SK-N-SH (cell line): ENCODE data around the gene POLDIP3. TPM values are rescaled to one million over a fixed set of nuclear protein-coding genes. Genes with fewer than 3 reads are reported as not detected.
"Not testable (repeated sequence)": the region's sequence is repeated elsewhere in the genome, so short reads cannot be mapped to it uniquely, and the experiment has no call there.

Experiments used
- CTCF ChIA-PET: fragments of 300-600, 350-600 bp; formaldehyde crosslinking; extraction: SDS; loops from one replicate; lab custom pipeline; 2021; lab: Yijun Ruan, JAX
- POLR2A ChIA-PET: fragments of 350-600 bp; sonication (Branson Sonifier 250); formaldehyde crosslinking; extraction: SDS; loops from one replicate; lab custom pipeline; 2020; ENCODE audit warnings: antibody characterized with exemption, inconsistent platforms; lab: Yijun Ruan, JAX
- DNase-seq: peaks from one replicate; pipeline ENCODE4 v3.0.0; 2012
- H2AFZ ChIP-seq: fragments of 200-600 bp; sonication (generic); 2 replicates; pipeline ENCODE4 v1.8.1; 2016; ENCODE audit warnings: antibody characterized with exemption, mild to moderate bottlenecking, low read depth
- H3F3A ChIP-seq: fragments of 200-600 bp; sonication (generic); replicated peaks from 2 replicates; pipeline ENCODE3; 2016; ENCODE audit warnings: antibody characterized with exemption, mild to moderate bottlenecking; ENCODE audit not compliant: insufficient read depth
- H3K27ac ChIP-seq, 2 experiments: fragments of 200-500 bp in 1 of 2; fragments of 200-600 bp in 1 of 2; sonication (Bioruptor generic) in 1 of 2; sonication (generic), shearing (Covaris generic) in 1 of 2; 2 replicates each; pipeline versions ENCODE4 v1.5.1 to v1.6.1; 2014 to 2016; ENCODE audit warnings: low read depth in 2 of 2, inconsistent platforms in 1 of 2, low read length in 1 of 2, mild to moderate bottlenecking in 1 of 2, mixed read lengths in 1 of 2
- H3K27me3 ChIP-seq: fragments of 200-600 bp; sonication (generic), shearing (Covaris generic); 2 replicates; pipeline ENCODE4 v1.6.1; 2016; ENCODE audit warnings: mixed run types; ENCODE audit not compliant: insufficient read depth
- H3K36me3 ChIP-seq, 2 experiments: fragments of 200-500 bp in 1 of 2; fragments of 200-600 bp in 1 of 2; sonication (Bioruptor generic) in 1 of 2; sonication (generic) in 1 of 2; replicated peaks in 1 of 2; 2 replicates each; pipeline versions ENCODE3 to v1.5.1; 2014 to 2016; ENCODE audit warnings: low read length in 1 of 2, mild to moderate bottlenecking in 1 of 2; ENCODE audit not compliant: insufficient read depth in 2 of 2, control insufficient read depth in 1 of 2
- H3K4me1 ChIP-seq, 2 experiments: fragments of 200-500 bp in 1 of 2; fragments of 200-600 bp in 1 of 2; sonication (Bioruptor generic) in 1 of 2; sonication (generic), shearing (Covaris generic) in 1 of 2; 2 replicates each; pipeline versions ENCODE4 v1.5.1 to v1.6.1; 2014 to 2016; ENCODE audit warnings: low read depth in 1 of 2, low read length in 1 of 2, mixed run types in 1 of 2; ENCODE audit not compliant: insufficient read depth in 2 of 2, control insufficient read depth in 1 of 2
- H3K4me2 ChIP-seq: fragments of 200-600 bp; sonication (generic), shearing (Covaris generic); 2 replicates; pipeline ENCODE4 v1.6.1; 2017; ENCODE audit warnings: mixed run types
- H3K4me3 ChIP-seq, 2 experiments: fragments of 200-500 bp in 1 of 2; fragments of 200-600 bp in 1 of 2; sonication (Bioruptor generic) in 1 of 2; sonication (generic), shearing (Covaris generic) in 1 of 2; 2 replicates each; pipeline versions ENCODE4 v1.5.1 to v1.8.1; 2014 to 2016; ENCODE audit warnings: low read depth in 2 of 2, inconsistent platforms in 1 of 2, low read length in 1 of 2, mild to moderate bottlenecking in 1 of 2, mixed read lengths in 1 of 2, moderate library complexity in 1 of 2
- H3K79me2 ChIP-seq: fragments of 200-600 bp; sonication (generic); 2 replicates; pipeline ENCODE4 v1.8.1; 2017; ENCODE audit warnings: mild to moderate bottlenecking; ENCODE audit not compliant: insufficient read depth
- H3K9ac ChIP-seq: fragments of 200-600 bp; sonication (generic); 2 replicates; pipeline ENCODE4 v1.6.1; 2017; ENCODE audit warnings: mixed run types
- H3K9me2 ChIP-seq: fragments of 200-600 bp; sonication (generic); 2 replicates; pipeline ENCODE4 v1.6.1; 2017; ENCODE audit warnings: mixed run types
- H3K9me3 ChIP-seq: fragments of 200-600 bp; sonication (generic); 2 replicates; pipeline ENCODE4 v1.6.1; 2017; ENCODE audit warnings: mixed run types, mild to moderate bottlenecking, moderate library complexity
- H4K20me1 ChIP-seq: fragments of 200-600 bp; sonication (generic); 2 replicates; pipeline ENCODE4 v1.6.1; 2017; ENCODE audit warnings: mild to moderate bottlenecking, mixed run types; ENCODE audit not compliant: insufficient read depth
- ELF1 ChIP-seq: IDR thresholded peaks from 2 replicates; pipeline ENCODE4 v1.4.0; 2012
- EZH2phosphoT487 ChIP-seq: fragments of 200-600 bp; sonication (generic); IDR thresholded peaks from 2 replicates; pipeline ENCODE4 v1.6.1; 2017; ENCODE audit warnings: low read depth, mixed run types, mild to moderate bottlenecking, antibody characterized with exemption, moderate library complexity, borderline replicate concordance
- GABPA ChIP-seq: IDR thresholded peaks from 2 replicates; pipeline ENCODE4 v1.4.0; 2012; ENCODE audit warnings: low read depth, mild to moderate bottlenecking
- MXI1 ChIP-seq: IDR thresholded peaks from 2 replicates; pipeline ENCODE4 v1.6.1; 2012; ENCODE audit warnings: mild to moderate bottlenecking, low read depth, low read length, improper control_type of control experiment
- NRF1 ChIP-seq: IDR thresholded peaks from 2 replicates; pipeline ENCODE4 v1.6.1; 2012; ENCODE audit warnings: low read depth, mild to moderate bottlenecking, low read length
- POLR2AphosphoS5 ChIP-seq: IDR thresholded peaks from 2 replicates; pipeline ENCODE4 v1.6.1; 2012; ENCODE audit warnings: low read depth, low read length
- RCOR1 ChIP-seq: fragments of 150-350 bp; IDR thresholded peaks from 2 replicates; pipeline ENCODE4 v1.6.1; 2017; ENCODE audit warnings: antibody characterized with exemption, low read length
- RFX5 ChIP-seq: IDR thresholded peaks from 2 replicates; pipeline ENCODE4 v1.6.1; 2012; ENCODE audit warnings: mild to moderate bottlenecking, improper control_type of control experiment, low read length
- SMC3 ChIP-seq: IDR thresholded peaks from 2 replicates; pipeline ENCODE4 v1.6.1; 2012; ENCODE audit warnings: low read depth, low read length, improper control_type of control experiment
- TAF1 ChIP-seq: IDR thresholded peaks from 2 replicates; pipeline ENCODE4 v1.6.1; 2012; ENCODE audit warnings: low read depth, mild to moderate bottlenecking, low read length, moderate library complexity, borderline replicate concordance
- TEAD4 ChIP-seq: IDR thresholded peaks from 2 replicates; pipeline ENCODE4 v1.4.0; 2012; ENCODE audit warnings: mild to moderate bottlenecking, borderline replicate concordance; ENCODE audit not compliant: insufficient read depth
- WGBS: methylation state at CpG from one replicate; pipeline ENCODE4 v1.1.6; 2017; ENCODE audit warnings: low lambda C conversion rate; 5-methylcytosine and 5-hydroxymethylcytosine counted together
- polyA plus RNA-seq, 3 experiments: library from polyadenylated mRNA; depleted of rRNA; stranded (reverse); fragments of >200 nt; gene quantifications; 2 replicates each; pipeline ENCODE4 v1.2.3, GENCODE V29; 2012
- TF ChIP-seq, protein P1 (sequence below): IDR thresholded peaks from 2 replicates; pipeline ENCODE4 v1.4.0; 2012; ENCODE audit warnings: low read depth
- TF ChIP-seq, protein P2 (sequence below): IDR thresholded peaks from 2 replicates; pipeline ENCODE4 v1.6.1; 2012; ENCODE audit warnings: mild to moderate bottlenecking, low read depth, low read length, moderate library complexity
- TF ChIP-seq, protein P3 (sequence below): IDR thresholded peaks from 2 replicates; pipeline ENCODE4 v1.4.0; 2012; ENCODE audit warnings: low read depth, borderline replicate concordance

Gene POLDIP3
- polyA plus RNA-seq, 1 of the 3 experiments (the other 2 are of a cell fraction), result 18.8 TPM

DNA sequence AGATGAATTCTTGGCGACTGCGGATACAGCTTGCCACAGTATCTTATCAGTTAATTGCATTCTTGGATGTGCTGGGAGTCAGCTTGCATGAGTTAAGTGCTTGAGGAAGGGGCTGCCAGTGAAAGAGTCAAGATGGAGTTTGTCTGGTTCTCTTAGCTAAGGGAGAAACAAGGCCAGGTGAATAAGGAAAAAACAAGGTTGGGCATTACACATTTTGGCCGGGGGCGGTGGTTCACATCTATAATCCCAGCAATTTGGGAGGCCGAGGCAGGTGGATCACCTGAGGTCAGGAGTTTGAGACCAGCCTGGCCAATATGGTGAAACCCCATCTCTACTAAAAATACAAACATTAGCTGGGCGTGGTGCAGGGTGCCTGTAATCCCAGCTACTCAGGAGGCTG is 66.6 kb downstream of the POLDIP3 start:
- H4K20me1 ChIP-seq, H3K36me3 ChIP-seq, H3K27ac ChIP-seq, H3K9me3 ChIP-seq, H3K9ac ChIP-seq, H3K9me2 ChIP-seq, H2AFZ ChIP-seq, CTCF ChIA-PET, H3K27me3 ChIP-seq, H3K4me2 ChIP-seq, H3K4me3 ChIP-seq, H3K4me1 ChIP-seq, H3K79me2 ChIP-seq, DNase-seq, H3F3A ChIP-seq: not testable (repeated sequence)
- POLR2A ChIA-PET, result interaction anchor here (0.6 kb wide), 1 partner anchor 21 kb away, joined by 3 read pairs; no protein-coding TSS in a partner anchor
- WGBS, result 69% methylated on average over 5 of the region's 6 CpGs

DNA sequence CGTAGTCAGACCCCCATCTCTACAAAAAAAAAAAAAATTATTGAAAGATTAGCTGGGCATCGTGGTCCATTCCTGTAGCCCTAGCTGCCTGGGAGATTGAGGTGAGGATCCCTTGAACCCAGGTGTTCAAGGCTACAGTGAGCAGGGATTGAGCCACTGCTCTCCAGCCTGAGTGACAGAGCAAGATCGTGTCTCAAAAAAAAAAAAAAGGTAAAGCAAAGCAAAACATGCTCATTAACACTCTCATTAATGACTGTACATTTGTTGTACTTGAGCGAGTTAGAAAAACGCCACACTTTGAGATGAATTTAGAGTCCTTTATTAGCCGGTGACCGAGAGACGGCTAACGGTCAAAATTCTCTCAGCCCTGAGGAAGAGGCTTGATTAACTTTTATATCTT is 67.1 kb downstream of the POLDIP3 start:
- Histone ChIP-seq H3K27me3 (no peaks in the 10 kb centered on the region), H3K4me3 (no peak overlapping the region), H3K4me2 (no peak overlapping the region), H3K27ac (no peak overlapping the region), H3K36me3 (no peaks in the 10 kb centered on the region), H3K9me3 (no peaks in the 10 kb centered on the region), H3K9me2 (no peaks in the 10 kb centered on the region), H3K4me1 (no peaks in the 10 kb centered on the region; a peak in 1 of 4 replicates)
- CTCF ChIA-PET, result no interaction called here
- TF ChIP-seq MXI1 (no peak), EZH2phosphoT487 (no peak), POLR2AphosphoS5 (no peak), SMC3 (no peak), ELF1 (no peak), TEAD4 (no peak), TAF1 (no peak), RFX5 (no peak), RCOR1 (no peak), GABPA (no peak), NRF1 (no peak)
- TF ChIP-seq, protein P1, sequence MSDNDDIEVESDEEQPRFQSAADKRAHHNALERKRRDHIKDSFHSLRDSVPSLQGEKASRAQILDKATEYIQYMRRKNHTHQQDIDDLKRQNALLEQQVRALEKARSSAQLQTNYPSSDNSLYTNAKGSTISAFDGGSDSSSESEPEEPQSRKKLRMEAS, result no peak
- TF ChIP-seq, protein P2, sequence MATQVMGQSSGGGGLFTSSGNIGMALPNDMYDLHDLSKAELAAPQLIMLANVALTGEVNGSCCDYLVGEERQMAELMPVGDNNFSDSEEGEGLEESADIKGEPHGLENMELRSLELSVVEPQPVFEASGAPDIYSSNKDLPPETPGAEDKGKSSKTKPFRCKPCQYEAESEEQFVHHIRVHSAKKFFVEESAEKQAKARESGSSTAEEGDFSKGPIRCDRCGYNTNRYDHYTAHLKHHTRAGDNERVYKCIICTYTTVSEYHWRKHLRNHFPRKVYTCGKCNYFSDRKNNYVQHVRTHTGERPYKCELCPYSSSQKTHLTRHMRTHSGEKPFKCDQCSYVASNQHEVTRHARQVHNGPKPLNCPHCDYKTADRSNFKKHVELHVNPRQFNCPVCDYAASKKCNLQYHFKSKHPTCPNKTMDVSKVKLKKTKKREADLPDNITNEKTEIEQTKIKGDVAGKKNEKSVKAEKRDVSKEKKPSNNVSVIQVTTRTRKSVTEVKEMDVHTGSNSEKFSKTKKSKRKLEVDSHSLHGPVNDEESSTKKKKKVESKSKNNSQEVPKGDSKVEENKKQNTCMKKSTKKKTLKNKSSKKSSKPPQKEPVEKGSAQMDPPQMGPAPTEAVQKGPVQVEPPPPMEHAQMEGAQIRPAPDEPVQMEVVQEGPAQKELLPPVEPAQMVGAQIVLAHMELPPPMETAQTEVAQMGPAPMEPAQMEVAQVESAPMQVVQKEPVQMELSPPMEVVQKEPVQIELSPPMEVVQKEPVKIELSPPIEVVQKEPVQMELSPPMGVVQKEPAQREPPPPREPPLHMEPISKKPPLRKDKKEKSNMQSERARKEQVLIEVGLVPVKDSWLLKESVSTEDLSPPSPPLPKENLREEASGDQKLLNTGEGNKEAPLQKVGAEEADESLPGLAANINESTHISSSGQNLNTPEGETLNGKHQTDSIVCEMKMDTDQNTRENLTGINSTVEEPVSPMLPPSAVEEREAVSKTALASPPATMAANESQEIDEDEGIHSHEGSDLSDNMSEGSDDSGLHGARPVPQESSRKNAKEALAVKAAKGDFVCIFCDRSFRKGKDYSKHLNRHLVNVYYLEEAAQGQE, result no peak
- TF ChIP-seq, protein P3, sequence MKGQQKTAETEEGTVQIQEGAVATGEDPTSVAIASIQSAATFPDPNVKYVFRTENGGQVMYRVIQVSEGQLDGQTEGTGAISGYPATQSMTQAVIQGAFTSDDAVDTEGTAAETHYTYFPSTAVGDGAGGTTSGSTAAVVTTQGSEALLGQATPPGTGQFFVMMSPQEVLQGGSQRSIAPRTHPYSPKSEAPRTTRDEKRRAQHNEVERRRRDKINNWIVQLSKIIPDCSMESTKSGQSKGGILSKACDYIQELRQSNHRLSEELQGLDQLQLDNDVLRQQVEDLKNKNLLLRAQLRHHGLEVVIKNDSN, result no peak
- TF ChIP-seq, all 33 proteins: peak for 0
- 76% methylated on average over 9 of the region's 9 CpGs for WGBS
- H4K20me1 ChIP-seq, result no peaks in the 10 kb centered on the region
- no peak for DNase-seq
- H3K79me2 ChIP-seq, result no peaks in the 10 kb centered on the region
- POLR2A ChIA-PET, result no interaction called here
- H2AFZ ChIP-seq, result no peak overlapping the region
- no peak overlapping the region for H3K9ac ChIP-seq
- no peaks in the 10 kb centered on the region for H3F3A ChIP-seq
